HG02884 (cell line): ENCODE results near the gene PAFAH2.
"Not testable (repeated sequence)": the region's sequence is repeated elsewhere in the genome, so short reads cannot be mapped to it uniquely, and the experiment has no call there.

Experiments
- ATAC-seq: cut with Tn5 transposase; IDR thresholded peaks from one replicate; pipeline ENCODE4 v1.9.1; 2021; ENCODE audit warnings: mild to moderate bottlenecking, moderate library complexity; ENCODE audit not compliant: unreplicated experiment

Gene PAFAH2

GRCh38 chr1:25943511-25943910, 54.4 kb downstream of the PAFAH2 start:
- ATAC-seq: not testable (repeated sequence)

GRCh38 chr1:25936947-25937346, 60.9 kb downstream of the PAFAH2 start:
- ATAC-seq: no peak

- no peak for ATAC-seq
Observed at GRCh38 chr1:25933479-25934365, 64.1 kb downstream of the PAFAH2 start.

DNA sequence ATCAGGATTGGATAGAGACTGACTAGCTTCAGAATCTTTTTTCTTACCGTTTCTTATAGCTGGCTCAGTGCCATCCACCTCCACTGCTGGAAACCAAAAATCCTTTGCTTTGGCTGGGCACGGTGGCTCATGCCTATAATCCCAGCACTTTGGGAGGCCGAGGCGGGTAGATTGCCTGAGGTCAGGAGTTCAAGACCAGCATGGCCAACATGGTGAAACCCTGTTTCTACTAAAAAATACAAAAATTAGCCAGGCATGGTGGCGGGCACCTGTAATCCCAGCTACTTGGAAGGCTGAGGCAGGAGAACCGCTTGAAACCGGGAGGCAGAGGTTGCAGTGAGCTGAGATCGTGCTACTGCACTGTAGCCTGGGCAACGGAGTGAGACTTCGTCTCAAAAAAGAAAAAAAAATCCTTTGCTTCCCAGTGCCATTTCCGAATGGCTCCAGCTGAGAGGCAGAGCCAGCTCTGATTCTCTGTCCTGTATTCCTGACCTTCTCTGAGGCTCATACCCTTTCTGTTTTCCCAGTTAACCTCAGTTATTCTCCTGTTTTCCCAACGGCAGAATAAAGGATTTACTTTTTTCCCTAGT, 65.0 kb downstream of the PAFAH2 start:
- ATAC-seq: not testable (repeated sequence)

DNA sequence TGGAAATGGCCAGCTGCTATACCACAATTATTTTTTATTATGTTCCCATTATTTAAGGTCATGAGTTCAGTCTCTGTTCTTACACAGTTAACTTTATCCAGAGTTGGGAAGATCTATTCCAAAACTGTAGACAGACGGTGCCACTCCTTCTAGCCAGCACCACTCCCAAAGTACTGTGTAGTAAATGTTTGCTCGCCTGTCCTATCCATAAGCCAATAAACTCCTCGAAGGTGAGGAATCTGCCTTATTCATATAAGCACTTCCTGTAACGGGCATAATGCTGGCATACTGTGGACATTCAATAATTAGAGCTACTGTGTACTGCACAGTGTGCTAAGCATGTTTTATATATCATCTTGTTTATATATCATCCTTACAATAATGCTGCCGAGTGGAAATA, 65.5 kb downstream of the PAFAH2 start:
- ATAC-seq: no peak

- no peak for ATAC-seq
Observed at GRCh38 chr1:25929016-25929415, 68.8 kb downstream of the PAFAH2 start.

- no peak for ATAC-seq
Observed at GRCh38 chr1:25927521-25928265, 70.2 kb downstream of the PAFAH2 start.

- no peak for ATAC-seq
Observed at GRCh38 chr1:25926731-25927496, 70.9 kb downstream of the PAFAH2 start.

- no peak for ATAC-seq
Observed at GRCh38 chr1:25924454-25924853, 73.4 kb downstream of the PAFAH2 start.

DNA sequence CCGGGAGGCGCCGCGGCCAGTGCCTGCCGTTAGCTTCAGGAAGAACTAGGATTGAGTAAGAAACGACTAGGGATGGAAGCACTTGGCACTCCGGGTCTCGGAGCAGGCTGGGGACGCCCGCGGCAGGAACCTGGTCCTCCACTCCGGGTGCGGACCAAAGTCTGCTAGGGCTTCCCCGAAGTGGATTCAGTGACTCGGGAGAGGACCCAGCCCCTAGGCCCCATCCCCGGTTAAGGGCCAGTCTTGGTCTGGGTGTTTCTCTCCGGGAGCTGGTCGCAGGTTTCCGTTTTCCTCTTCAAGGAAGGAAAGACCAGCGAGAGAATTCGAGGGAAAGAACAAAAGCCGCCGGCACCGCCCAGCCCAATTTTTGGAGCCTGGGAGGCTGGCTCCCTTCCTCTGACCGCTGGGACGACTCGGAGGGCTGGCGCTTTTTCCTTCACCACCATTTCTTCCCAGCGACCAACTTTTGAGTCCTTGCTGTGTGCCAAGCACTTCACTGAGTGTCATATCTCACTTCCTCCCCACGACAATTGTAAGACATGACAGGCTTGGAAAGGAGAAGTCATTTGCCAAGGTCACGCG, 74.8 kb downstream of the PAFAH2 start:
- no peak for ATAC-seq

DNA sequence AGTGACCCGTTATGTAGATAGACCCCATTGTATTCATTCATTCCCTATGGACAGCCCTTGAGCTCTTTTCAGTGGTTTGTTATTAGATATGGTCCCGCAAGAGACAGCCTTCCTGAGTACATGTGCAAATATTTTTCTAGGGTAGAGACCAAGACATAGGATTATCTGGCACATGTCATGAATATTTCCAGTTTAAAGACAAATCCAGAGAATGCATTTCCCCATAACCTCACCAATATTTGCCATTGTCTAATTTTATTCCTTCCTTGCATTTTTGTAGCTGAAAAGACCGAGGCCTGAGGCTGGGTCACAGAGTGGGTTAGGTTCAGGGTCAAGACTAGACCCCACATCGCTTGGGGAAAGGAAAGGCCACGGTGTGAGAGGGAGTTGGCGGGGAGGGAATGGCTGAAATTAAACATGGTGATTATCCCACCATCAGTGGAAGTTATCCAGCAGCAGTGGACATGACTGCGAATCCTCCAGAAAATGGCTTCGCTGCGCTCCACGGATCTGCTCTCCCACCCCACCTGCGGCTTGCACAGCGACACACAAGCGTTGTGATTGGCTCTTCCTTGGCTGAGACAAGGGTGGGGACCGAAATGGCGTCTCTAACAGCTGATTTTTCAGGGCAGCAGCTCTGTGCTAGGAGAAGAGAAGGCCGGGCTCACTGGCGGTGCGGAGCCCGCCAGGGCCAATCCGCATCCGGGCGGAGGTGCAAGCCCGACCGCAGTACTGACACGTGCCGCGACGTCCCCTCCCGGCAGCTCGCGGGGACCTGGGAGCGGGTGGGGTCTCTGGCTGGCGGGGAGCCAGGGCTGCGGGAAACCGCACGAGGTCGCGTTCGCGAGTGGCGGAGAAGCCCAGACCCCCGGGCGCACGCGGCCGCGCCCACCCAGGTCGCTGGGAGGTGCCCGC, 75.5 kb downstream of the PAFAH2 start:
- no peak for ATAC-seq

DNA sequence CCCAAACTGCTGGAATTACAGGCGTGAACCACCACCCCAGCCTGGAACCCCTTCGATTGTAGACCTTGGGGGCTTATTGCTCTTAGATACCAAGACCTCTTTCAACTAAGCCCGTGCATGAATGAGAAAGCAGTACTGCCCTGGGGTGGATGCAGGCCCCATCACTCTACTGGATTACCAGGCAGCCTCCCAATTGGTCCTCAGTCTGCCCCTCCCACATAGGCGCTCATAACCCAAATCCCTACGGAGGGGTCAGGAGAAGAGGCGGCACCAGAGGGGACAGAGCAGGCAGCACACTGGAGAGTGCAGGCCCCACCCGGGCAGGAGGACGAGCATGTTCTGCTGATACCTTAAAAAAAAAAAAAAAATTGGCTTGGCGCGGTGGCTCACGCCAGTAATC, 79.2 kb downstream of the PAFAH2 start:
- ATAC-seq: no peak

DNA sequence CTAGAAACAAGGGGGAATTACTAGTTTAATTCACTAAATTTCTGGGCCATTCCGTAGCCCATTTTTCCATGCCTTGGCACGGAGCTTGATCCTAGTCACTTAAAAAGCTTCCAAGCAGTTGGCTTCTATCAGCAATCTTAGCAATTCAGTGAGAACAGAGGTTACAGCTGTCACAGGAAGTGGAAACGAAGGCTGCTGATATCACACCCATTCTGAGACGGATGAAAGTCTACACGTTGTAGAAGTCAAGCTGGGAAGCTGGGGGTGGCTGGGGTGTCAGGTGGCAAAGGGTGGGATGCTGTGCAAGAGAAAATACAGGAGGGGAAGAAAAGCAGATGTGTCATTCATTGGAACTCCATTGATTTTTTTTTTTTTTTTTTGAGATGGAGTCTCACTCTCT, 79.9 kb downstream of the PAFAH2 start:
- no peak for ATAC-seq

- no peak for ATAC-seq
Observed at GRCh38 chr1:25916460-25916859, 81.4 kb downstream of the PAFAH2 start.

DNA sequence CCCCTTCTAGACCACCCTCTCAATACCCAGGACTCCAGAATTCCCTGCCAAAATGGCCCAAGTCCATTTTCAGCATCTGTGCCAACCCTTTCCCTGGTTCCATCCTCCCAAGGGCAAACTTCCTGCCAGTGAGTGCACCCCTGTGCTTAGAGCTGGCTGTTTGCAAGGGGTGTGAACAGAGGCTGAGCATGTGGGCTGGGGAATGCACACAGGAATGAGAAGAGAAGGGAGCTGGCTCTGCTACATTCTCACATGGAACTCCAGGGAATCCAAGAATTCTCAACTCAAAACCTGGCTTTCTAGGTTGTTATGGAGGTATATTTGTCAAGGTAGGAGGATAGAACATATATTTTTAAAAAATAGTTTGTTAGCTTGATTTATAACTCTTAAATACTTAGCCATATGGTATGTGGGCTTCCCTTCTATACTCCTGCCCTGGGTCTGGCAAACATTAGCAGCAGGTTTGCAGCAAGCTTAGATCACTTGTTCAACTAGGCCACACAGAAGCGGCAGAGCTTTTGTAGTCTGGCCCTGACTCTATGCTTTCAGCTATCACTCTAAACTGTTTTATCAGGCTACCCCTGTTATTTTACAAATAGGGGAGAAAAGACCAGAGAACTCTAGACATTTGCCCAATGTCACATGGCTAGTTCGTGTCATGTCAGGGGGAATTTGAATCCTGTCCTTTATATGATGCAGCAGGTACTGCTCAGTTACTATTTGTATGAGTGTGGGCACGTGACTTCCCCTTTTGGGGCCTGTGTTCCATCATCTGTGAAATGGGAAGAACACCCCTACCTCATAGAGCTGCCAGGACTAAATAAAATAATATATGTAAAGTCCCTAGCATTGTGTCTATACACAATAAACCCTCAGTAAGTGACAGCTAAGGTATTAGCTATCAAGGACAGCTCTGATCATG, 83.5 kb downstream of the PAFAH2 start:
- ATAC-seq: no peak

DNA sequence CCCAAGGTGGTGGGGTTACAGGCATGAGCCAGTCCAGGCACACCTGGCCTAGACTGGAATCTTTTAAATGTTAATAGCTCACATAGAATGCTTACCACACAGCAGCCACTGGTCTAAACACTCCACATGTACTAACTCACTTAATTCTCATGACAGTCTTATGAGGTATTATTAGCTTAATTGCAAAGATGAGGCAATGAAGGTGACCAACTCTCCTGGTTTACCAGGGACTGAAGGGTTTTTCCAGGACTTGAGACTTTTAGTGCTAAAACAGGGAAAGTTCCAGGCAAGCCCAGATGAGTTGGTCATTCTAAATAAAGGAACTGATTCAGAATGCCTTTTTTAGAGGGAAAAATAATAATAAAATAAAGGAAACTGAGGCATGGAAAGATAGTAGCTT, 84.7 kb downstream of the PAFAH2 start:
- no peak for ATAC-seq

DNA sequence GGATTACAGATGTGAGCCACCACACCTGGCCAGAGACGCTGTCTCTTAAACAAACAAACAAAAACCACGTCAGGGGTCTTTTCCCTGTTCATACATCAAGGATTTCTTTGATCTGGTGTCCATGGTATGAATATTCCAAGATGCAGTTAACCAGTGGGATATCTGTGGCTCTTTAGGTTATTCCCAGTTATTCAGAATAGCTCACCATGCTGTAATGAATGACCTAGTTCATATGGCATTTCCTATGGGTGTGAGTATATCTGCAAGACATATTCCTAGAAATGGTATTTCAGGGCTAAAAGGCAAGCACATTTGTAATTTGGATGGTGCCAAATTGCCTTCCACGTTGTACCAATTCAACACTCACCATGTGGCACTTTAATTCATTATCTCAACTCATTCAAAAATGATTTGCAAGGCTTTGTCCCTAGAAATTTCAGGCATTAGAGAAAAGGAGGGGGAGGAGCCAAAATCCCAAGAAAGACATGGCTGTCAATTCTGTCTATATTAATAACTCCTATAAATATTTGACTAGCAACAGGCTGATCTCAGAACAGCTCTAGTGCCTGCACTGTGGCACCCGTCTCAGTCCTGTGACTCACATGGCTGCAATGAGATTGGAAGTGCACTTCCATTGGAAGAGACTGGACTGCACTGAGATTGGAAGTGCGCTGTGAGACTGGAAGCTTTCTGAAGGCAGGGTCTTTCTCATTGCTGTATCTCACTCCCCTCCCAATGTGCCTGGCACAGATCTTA, 85.6 kb downstream of the PAFAH2 start:
- ATAC-seq: no peak

GRCh38 chr1:25911162-25911561, 86.7 kb downstream of the PAFAH2 start:
- no peak for ATAC-seq
